SIG-M5 treated with dmso at 0.1 percent for 504 hours (cell line): ENCODE measurements around the gene CNN2.

Source experiments
- DNase-seq: peaks from one replicate; lab custom pipeline; 2025; ENCODE audit not compliant: unreplicated experiment; lab: John Stamatoyannopoulos, UW

The CNN2 gene

DNA sequence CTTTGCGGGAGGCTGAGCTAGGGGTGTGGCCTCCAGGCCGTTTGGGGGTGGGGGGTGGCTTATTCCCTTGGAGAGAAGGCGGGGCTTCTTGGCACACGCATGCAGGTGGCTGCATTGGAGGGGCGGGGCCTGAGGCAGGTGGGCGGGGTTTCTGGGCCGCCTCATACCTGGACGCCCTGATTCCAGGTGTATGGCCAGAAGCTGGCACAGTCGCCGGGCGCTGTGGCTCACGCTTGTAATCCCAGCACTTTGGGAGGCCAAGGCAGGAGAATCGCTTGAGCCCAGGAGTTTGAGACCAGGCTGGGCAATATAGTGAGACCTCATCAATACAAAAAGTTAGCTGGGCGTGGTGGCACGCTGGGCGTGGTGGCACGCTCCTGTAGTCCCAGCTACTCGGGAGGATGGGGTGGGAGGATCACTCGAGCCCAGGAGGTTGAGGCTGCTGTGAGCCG is 21.3 kb downstream of the CNN2 start:
- DNase-seq, result no peak

GRCh38 chr19:1049106-1049505 is 22.7 kb downstream of the CNN2 start:
- DNase-seq, result no peak

- DNase-seq, result no peak
These were observed 23.4 kb downstream of the CNN2 start for GRCh38 chr19:1049800-1050199.

- DNase-seq, result no peak
These were observed 24.8 kb downstream of the CNN2 start for GRCh38 chr19:1050989-1051788.

DNA sequence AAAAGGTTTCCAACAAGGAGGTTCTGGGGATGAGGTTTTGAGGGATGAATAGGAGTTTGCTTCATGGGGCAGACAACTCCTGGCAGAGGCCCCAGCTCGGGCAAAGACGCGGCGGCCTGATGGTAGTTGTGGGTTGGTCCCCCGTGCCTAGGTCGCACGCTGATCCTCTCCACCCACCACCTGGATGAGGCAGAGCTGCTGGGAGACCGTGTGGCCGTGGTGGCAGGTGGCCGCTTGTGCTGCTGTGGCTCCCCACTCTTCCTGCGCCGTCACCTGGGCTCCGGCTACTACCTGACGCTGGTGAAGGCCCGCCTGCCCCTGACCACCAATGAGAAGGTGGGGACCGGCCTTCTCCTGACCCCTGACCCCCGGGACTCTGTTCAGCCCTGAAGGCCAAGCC is 25.4 kb downstream of the CNN2 start:
- no peak for DNase-seq

GRCh38 chr19:1052349-1052975 is 26.1 kb downstream of the CNN2 start:
- DNase-seq, result no peak

DNA sequence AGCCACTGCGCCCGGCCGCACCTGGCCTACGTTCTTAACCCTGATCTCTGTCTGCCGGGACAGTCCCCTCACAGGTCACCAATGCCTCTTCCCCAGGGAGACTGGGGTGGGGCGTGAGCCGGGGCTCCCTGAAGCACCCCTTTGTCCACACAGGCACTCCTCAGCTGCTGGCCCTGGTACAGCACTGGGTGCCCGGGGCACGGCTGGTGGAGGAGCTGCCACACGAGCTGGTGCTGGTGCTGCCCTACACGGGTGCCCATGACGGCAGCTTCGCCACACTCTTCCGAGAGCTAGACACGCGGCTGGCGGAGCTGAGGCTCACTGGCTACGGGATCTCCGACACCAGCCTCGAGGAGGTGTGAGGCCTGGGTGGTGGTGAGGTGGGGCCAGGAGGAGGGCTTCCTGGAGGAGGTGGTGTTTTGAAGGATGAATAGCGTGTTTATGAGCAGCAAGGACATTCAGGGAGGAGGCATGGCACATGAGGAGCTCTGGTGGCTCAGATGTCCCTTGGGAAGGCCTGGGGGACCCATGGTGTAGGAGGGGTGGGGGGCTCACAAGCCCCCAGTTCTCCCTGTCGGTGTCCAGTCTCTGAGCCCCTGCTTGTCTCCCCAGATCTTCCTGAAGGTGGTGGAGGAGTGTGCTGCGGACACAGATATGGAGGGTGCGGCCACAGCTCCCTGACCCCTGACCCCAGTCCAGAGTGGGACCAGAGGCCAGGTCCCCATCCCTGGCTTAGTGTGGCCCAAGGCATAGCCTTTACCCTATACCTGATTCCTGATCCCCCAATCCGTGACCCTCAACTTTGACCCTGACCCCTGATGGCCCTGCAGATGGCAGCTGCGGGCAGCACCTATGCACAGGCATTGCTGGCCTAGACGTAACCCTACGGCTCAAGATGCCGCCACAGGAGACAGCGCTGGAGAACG is 27.0 kb downstream of the CNN2 start:
- DNase-seq, result no peak

DNA sequence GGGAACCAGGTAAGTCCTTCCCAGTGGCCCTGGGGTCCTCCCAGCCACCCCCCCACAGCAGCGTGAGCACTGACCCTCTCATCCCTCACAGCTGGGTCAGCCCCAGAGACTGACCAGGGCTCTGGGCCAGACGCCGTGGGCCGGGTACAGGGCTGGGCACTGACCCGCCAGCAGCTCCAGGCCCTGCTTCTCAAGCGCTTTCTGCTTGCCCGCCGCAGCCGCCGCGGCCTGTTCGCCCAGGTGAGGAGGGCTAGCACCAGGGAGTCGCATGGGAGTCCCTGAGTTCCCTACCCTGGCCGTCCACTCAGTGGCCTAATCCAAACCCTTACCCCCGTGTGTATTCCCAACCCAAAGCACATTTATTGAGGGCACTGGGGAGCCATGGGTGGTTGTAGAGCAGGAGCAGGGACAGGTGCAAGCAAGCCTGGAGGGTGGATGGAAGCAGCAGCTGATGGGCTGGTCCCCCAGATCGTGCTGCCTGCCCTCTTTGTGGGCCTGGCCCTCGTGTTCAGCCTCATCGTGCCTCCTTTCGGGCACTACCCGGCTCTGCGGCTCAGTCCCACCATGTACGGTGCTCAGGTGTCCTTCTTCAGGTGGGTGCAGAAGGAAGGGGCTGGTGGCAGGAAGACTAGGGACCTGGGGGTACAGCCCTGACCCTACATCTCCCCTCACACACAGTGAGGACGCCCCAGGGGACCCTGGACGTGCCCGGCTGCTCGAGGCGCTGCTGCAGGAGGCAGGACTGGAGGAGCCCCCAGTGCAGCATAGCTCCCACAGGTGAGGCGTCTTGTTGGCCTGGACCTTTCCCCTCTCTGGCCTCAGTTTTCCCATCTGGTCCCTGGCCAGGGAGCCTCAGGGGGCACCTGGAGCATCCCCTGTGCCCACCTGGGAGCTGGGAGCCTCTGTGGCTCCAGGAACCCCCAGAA is 28.0 kb downstream of the CNN2 start:
- no peak for DNase-seq

GRCh38 chr19:1055028-1055425 is 28.6 kb downstream of the CNN2 start:
- no peak for DNase-seq

GRCh38 chr19:1055886-1056620 is 29.6 kb downstream of the CNN2 start:
- no peak for DNase-seq

DNA sequence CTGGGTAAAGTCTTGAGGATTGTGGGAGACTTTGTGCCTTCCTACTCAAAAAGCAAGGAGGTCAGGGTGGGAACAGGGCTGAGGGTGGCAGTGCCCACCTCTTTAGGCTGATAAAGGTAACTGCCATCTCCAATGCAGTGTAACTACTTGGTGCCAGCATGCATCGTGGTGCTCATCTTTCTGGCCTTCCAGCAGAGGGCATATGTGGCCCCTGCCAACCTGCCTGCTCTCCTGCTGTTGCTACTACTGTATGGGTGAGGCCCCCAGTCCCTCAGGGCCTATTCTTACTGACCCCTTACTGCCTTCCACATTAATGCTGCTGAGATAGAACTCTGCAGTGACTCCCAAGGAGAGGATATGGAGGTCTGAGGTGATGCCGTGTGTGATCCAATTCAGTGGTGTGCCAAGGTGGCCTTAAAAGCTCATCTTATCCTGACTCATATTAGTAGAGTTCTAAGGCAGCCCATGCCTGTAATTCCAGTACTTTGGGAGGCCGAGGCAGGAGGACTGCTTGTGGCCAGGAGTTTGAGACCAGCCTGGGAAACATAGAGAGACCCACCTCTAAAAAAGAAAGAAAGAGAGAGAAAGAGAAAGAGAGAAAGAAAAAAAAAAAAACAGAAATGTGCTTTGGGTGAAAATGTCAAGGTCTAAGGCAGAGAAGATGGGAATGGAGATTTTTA is 30.9 kb downstream of the CNN2 start:
- DNase-seq, result no peak

DNA sequence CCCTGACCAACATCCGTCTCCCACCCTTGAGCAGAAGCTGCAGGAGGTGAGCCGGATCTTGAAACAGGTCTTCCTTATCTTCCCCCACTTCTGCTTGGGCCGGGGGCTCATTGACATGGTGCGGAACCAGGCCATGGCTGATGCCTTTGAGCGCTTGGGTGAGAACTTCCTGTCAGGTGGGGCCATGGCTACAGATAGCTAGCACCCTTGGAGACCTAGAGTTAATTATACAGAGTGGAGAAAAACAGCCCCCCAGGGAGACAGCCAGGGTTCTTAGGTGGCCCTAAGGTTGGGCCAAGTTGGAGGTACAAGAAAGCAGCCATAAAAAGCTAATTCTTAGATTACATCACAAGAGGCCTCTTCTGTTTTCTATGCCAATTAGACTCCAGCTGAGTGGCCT is 31.7 kb downstream of the CNN2 start:
- DNase-seq, result no peak

- DNase-seq, result no peak
These were observed 34.3 kb downstream of the CNN2 start for GRCh38 chr19:1060689-1061088.

DNA sequence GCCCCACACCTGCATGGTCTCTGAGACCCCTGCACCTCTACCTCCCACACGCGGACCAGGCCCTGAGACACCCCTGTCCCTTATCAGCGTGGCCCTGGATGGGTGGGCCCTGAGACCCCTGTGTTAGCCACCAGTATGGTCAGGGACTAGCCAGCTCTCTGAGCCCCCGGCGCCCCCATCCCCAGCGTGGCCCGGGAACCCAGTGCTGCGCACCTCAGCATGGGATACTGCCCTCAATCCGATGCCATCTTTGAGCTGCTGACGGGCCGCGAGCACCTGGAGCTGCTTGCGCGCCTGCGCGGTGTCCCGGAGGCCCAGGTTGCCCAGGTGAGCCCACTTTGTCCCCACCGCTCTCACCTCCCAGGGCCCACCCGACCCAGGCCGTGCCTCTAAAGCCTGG is 35.6 kb downstream of the CNN2 start:
- DNase-seq, result no peak

GRCh38 chr19:1062387-1063029 is 36.1 kb downstream of the CNN2 start:
- DNase-seq, result no peak

DNA sequence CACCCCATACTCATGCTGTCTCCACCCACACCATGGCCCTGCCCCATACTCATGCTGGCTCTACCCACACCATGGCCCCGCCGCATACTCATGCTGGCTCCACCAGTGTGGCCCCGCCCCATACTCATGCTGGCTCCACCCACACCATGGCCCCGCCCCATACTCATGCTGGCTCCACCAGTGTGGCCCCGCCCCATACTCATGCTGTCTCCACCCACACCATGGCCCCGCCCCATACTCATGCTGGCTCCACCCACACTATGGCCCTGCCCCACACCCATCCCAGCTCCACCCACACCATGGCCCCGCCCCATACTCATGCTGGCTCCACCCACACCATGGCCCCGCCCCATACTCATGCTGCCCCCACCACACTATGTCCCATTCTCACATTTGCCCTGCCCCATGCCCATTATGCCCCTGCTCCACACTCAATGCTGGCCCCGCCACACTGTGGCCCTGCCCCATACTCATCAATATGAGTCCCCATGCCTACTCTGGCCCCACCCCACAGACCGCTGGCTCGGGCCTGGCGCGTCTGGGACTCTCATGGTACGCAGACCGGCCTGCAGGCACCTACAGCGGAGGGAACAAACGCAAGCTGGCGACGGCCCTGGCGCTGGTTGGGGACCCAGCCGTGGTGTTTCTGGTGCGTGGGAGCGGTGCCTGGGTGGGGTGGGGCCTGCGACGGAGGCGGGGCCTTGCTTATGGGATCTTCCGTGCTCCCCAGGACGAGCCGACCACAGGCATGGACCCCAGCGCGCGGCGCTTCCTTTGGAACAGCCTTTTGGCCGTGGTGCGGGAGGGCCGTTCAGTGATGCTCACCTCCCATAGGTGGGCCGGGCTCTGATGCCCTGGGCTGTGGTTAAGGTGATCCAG is 36.9 kb downstream of the CNN2 start:
- no peak for DNase-seq

- no peak for DNase-seq
These were observed 37.7 kb downstream of the CNN2 start for GRCh38 chr19:1063909-1064660.
